OCI-M2 (cell line): ENCODE results near the gene TAF3.

Source experiments
- DNase-seq: peaks from one replicate; lab custom pipeline; 2025; ENCODE audit not compliant: unreplicated experiment; lab: John Stamatoyannopoulos, UW

TAF3 gene

GRCh38 chr10:8044908-8045725, 226.8 kb downstream of the TAF3 start:
- DNase-seq = no peak

DNA sequence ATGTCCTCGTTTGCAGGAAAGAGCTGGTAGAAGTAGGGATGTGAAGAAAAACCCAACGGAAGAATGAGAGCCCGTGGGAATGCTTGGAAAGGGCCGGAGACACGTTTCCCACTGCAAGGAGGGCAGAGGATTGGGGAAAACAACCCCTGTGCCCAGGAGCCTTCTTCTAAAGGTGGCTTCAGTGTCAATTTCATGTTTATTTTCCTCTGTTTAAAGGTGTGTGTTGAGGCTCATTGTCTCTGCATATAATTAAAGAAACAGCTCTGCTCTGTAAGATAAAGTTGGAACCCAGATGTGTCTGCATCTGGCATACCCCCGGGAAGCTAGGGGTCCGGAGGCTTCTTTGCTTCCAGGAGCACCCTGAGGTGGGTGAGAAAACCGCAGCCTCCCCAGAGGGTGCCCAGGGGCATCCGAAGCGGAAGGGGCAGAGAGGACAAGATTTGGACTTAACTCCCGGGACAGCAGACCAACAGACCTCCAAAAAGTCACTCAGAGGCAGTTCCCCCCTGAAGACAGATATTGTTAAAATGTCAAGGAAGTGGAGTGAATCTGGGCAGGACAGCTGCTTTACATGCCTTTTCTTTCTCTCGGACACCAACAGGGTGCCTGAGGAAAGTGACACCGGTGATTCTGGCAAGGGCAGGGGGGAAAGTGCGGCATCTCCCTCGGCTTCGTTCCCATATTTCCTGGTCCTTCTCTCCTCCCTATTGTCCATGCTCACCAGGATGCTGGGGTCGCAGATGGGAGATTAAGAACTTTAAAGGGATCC, 227.6 kb downstream of the TAF3 start:
- DNase-seq = no peak

DNA sequence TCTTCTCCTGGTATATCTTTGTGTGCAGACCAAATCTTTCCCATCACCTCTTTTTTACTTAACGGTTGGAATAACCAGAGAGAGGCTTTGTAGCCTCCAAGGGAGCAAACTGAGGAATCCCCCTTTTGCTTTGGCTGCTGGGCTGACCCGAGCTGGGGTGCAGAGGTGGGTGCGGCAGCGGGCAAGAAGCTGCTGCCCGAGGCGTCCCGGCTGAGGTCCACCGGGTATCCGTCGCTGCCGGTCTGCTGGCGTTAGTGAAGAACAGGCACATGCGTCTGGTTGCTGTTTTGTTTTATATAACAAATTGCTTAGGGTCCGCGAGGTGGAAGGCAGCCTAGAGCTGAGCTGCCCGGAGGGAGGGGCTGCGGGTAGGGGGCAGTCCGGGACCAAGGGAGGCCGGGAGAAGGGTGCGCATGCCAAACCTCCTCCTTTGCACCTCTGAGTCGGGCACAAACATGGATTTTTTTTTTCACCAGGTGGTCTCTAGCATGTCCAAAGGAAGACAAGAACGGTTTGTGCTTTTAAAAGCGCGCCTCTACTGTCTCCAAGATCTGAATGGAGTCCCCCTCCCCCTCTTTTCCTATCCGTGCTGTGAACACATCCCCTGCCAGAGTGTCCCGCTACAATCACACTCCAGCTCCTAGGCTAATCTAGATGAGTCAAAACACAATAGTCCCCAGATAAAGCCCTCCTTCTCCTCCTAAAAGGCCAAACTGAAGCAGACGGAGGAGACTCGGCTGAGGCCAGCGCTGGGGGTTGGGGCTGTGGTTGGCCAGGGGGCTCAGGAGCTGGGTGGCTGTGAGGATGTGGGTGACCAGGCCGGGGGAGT, 229.4 kb downstream of the TAF3 start:
- no peak for DNase-seq

DNA sequence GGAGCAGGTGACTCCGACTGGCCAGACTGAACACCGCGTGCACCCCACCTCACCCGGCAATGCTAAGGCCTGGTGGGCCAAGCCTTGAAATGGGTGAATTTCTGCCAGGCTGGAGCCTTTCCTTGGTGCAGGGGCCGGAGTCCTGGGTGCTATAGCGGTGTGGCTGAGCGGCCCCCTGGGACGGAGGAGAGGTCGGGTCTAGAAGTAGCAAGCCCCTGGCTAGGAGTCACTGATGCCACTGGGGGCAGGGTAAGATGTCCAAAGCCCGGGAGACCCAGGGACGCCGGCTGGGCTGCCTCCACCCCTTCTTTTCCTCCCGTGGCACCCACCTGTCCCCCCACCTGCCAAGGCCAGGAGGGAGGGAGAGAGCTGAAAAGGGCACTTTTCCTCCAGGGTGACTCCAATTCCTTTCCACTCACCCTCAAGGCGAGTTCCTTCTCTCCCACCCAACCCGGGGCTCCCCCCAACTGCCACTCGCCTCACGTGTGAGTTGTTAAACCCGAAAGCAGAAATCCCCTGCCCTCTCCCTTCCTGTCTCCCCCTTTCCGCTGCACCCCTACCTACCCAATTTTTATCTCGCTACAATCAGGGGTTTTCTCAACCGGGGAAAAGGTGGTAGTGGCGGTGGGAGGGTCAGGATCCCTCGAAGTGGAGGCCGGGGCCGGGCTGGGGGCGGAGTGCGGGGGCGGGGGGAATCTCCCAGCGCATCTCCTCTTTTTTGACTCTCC, 230.1 kb downstream of the TAF3 start:
- DNase-seq = no peak

- DNase-seq = no peak
These were observed 230.9 kb downstream of the TAF3 start for GRCh38 chr10:8049045-8049864.

DNA sequence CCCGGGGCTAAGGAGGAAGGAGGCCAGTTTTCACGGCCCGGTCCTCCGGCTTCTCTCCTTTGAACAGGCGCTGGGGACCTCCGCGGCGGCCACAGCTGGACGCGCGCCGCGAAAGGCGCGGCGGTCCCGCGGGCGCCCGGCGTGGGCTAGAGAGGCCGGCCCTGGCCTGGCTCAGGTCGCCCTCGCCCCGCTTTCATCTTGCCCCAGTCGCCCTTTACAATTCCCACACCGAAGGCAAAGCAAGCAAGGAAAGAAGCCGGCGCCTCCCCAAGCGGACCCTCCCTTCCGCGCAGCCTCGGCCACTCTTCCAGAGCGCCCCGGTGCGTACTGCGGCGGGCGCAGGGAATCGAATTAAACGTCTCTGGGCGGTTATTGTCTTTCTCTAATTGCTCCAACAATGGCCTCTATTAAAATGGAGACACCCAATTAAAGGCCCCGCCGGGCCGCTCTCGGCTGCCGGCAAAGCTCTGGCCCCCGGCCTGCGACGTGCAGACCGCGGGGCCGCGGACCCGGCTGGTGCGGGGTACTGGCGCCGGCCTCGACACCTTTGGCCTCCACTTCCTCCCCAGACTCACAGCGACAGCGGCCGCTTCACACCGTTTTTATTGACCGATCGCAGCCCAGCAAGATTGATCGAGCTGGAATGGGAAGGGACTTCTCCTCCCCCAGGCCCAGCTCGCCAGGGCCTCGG, 231.7 kb downstream of the TAF3 start:
- DNase-seq = no peak

DNA sequence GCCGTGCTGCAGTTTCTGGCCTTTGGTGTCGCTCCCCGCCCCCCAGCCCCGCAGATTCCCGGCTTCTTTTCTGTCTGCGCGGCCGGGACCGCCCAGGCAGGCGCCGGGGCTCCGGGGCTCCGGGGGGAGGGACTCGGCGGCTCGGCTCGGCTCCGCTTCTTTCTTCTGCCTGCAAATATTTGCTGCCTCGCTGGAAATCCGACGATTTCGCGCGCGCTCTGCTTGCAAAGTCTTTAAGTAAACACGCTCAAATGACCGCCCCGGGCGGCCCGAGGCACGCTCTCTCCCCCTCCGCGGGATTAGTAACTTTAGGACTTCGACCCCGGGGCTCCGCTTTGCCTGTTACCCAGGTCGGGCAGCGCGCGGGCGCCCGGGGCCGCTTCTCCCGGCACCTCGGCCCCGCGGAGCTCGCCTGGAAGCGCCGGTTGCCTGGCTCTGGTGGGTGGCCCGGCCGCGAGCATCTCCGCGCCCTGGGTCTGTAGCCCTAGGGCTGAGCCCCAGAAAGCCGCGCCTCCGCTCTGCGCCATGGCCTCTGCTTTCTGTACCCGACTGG, 232.3 kb downstream of the TAF3 start:
- no peak for DNase-seq

DNA sequence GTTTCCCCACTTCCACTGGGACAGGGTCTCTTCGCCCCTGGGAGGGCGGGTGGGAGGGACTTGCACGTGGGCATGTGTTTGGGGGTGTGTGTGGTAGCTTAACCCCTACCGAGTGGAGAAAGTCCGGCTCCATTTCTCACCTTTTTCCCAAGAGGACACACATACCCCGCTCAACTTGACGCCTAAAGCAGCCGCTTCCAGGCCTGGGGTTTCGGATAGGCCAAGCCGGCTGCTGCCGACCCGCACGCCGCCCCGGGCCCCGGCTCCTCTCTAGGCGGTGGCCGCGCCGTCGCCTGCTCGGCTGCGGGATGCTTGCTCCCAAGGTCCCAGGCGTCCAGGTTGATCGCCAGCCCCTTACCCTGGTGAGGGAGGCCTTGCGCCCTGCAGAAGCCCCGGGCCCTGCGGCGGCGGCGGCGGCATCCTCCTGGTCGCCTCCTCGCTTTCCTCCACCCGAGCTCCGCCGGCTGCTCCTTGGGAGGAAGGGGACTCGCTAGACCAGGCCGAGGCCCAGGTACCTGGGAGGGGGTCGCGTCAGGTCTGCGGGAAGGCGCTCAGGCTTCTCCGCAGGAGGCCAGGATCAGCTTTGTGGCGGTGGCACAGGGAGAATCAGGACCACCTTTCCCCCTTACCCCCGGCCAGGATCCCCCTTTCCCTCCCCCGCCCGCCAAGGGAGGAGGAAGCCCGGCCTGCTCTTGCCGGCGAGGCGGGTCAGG, 233.0 kb downstream of the TAF3 start:
- DNase-seq = no peak

DNA sequence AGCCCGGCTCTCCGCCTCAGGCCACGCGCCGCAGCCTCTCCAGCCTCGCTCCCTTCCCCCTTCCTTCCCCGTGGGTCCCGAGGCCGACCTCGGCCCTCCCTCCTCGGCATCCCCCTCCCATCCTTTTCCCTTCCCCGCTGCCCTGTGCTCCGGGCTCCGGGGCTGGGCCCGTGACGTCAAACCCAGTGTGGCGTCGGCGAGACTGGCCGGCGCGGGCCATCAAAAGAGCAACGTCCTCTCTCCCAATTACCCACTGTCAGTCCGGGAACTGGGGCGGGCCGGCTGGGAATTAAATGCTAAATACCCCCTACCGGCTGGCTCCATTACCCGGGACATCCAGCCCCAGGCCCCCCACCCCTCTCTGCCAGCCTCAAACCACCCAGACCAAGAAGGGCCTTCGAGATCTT, 233.5 kb downstream of the TAF3 start:
- no peak for DNase-seq

GRCh38 chr10:8052341-8052955, 234.1 kb downstream of the TAF3 start:
- no peak for DNase-seq

DNA sequence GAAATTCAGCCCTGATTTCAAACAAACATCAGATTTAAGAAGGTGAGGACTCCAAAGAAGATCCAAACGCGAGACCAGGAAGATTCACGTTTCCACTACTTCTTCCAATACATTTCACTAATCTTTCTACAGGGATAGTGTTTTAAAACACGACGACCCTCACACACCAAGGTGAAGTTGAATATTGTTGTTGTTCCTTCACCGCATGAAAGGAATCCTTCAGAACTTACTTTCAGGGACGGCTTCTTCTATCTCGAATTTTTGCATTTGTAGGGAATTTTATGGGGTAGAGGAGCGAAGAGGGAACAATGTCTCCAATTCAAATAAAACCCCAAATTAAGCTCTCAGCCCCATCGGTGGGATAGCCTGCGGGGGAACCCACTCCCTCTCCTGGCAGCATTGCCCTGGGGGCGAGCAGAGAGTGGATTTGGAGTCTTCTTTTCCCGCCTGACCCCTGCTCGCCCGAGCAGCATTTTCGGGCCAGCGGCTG, 234.7 kb downstream of the TAF3 start:
- DNase-seq = no peak

- peak; percentile 43 for DNase-seq
These were observed 235.3 kb downstream of the TAF3 start for GRCh38 chr10:8053446-8054243.

- DNase-seq = no peak
These were observed 235.9 kb downstream of the TAF3 start for GRCh38 chr10:8054244-8054493.

DNA sequence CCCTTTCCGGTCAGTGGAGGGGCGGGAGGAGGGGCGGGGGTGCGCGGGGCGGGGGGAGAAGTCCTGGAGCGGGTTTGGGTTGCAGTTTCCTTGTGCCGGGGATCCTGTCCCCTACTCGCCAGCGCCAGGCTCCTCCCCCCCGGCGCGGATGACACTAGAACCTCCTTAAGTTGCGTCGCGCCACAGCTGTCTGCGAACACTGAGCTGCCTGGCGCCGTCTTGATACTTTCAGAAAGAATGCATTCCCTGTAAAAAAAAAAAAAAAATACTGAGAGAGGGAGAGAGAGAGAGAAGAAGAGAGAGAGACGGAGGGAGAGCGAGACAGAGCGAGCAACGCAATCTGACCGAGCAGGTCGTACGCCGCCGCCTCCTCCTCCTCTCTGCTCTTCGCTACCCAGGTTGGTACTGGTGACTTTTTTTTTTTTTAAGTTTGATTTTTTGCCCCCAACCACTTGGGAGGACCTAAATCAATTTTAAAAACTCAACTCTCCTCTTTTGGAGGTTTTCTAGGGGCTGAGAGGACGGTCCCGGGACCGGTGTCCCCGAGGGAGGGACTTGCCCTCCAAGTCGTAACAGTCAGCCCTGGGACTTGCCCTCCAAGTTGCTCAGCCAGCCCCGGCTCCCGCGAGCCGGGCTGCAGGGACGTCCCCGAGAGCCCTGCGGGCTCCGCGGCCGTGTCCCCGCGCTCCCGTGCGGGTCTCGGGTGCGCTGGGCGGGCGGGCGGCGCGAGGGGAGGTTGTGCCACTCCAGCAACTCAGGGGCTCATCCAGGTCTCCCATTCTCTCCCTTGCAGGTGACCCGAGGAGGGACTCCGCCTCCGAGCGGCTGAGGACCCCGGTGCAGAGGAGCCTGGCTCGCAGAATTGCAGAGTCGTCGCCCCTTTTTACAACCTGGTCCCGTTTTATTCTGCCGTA, 236.4 kb downstream of the TAF3 start, which contains the start of gene GATA3:
Gene GATA3 (plus strand): TSS at position 195 of the 914 bp plus-strand sequence. CDS start 968 bp downstream, outside the sequence.
- no peak for DNase-seq

- no peak for DNase-seq
These were observed 237.4 kb downstream of the TAF3 start for GRCh38 chr10:8055420-8056349.
